HepG2 (cell line): ENCODE data around the gene COQ6. TPM values are rescaled to one million over a fixed set of nuclear protein-coding genes. Genes with fewer than 3 reads are reported as not detected.

ENCODE experiments used
- AKAP8 ChIP-seq: sonication (generic); formaldehyde crosslinking; IDR thresholded peaks from 2 replicates; pipeline ENCODE4 v1.5.1; 2020; ENCODE audit warnings: mild to moderate bottlenecking, missing genetic modification reagents
- ATF1 ChIP-seq: IDR thresholded peaks from 2 replicates; pipeline ENCODE4 v1.6.1; 2016; ENCODE audit warnings: mild to moderate bottlenecking, control low read depth
- CEBPG ChIP-seq: IDR thresholded peaks from 2 replicates; pipeline ENCODE4 v1.6.1; 2016
- CREB1 ChIP-seq, 2 experiments: fragments of 450-650 bp in 1 of 2; IDR thresholded peaks; 2 replicates each; pipeline ENCODE4 v1.6.1; 2016 to 2017; ENCODE audit warnings: control low read depth in 1 of 2, mild to moderate bottlenecking in 1 of 2, missing compliant biosample characterization in 1 of 2, missing genetic modification characterization in 1 of 2
- ELF4 ChIP-seq: sonication (generic); formaldehyde crosslinking; IDR thresholded peaks from 2 replicates; pipeline ENCODE4 v1.5.0; 2020; ENCODE audit warnings: missing genetic modification reagents, mild to moderate bottlenecking, moderate library complexity, borderline replicate concordance
- FOXC1 ChIP-seq: sonication (generic); formaldehyde crosslinking; IDR thresholded peaks from 2 replicates; pipeline ENCODE4 v1.8.0; 2022; ENCODE audit warnings: mild to moderate bottlenecking, missing genetic modification reagents, borderline replicate concordance
- HOXD1 ChIP-seq: sonication (generic); formaldehyde crosslinking; IDR thresholded peaks from 2 replicates; pipeline ENCODE4 v1.5.0; 2020; ENCODE audit warnings: missing genetic modification reagents
- MYC ChIP-seq: sonication (generic); formaldehyde crosslinking; IDR thresholded peaks from 2 replicates; pipeline ENCODE4 v1.9.0; 2021; ENCODE audit warnings: missing genetic modification reagents, borderline replicate concordance
- NFYC ChIP-seq: IDR thresholded peaks from 2 replicates; pipeline ENCODE4 v1.6.1; 2016; ENCODE audit warnings: missing genetic modification reagents, missing compliant biosample characterization
- PHF21A ChIP-seq: sonication (generic); formaldehyde crosslinking; IDR thresholded peaks from 2 replicates; pipeline ENCODE4 v1.5.0; 2020; ENCODE audit warnings: mild to moderate bottlenecking, missing genetic modification reagents
- REL ChIP-seq: sonication (generic); formaldehyde crosslinking; conservative IDR thresholded peaks from 2 replicates; pipeline ENCODE4 v1.8.0; 2022; ENCODE audit warnings: mild to moderate bottlenecking, missing genetic modification reagents, moderate library complexity
- SOX6 ChIP-seq, 2 experiments: fragments of 450-650 bp in 1 of 2; sonication (generic) in 1 of 2; formaldehyde crosslinking in 1 of 2; IDR thresholded peaks; 2 replicates each; pipeline versions ENCODE4 v1.4.0 to v1.6.1; 2017 to 2020; ENCODE audit warnings: antibody characterized with exemption in 1 of 2, mild to moderate bottlenecking in 1 of 2, missing genetic modification reagents in 1 of 2
- TBX2 ChIP-seq: sonication (generic); formaldehyde crosslinking; IDR thresholded peaks from 2 replicates; pipeline ENCODE4 v1.5.0; 2020; ENCODE audit warnings: missing genetic modification reagents, mild to moderate bottlenecking, borderline replicate concordance
- ZKSCAN1 ChIP-seq: fragments of 150-350 bp; IDR thresholded peaks from 2 replicates; pipeline ENCODE4 v1.6.1; 2014; ENCODE audit warnings: low read length
- ZNF546 ChIP-seq: sonication (generic); formaldehyde crosslinking; conservative IDR thresholded peaks from 2 replicates; pipeline ENCODE4 v1.8.1; 2023; ENCODE audit warnings: mild to moderate bottlenecking, missing genetic modification reagents
- ZNF652 ChIP-seq: IDR thresholded peaks from 2 replicates; pipeline ENCODE4 v1.6.1; 2016; ENCODE audit warnings: low read depth, borderline replicate concordance
- ZNF772 ChIP-seq: sonication (generic); formaldehyde crosslinking; IDR thresholded peaks from 2 replicates; pipeline ENCODE4 v1.5.0; 2020; ENCODE audit warnings: mild to moderate bottlenecking, missing genetic modification reagents
- ZNF839 ChIP-seq: sonication (generic); formaldehyde crosslinking; IDR thresholded peaks from 2 replicates; pipeline ENCODE4 v1.4.0; 2020; ENCODE audit warnings: missing genetic modification reagents, mild to moderate bottlenecking, borderline replicate concordance
- ZNF878 ChIP-seq: sonication (generic); formaldehyde crosslinking; IDR thresholded peaks from 2 replicates; pipeline ENCODE4 v1.8.1; 2023; ENCODE audit warnings: mild to moderate bottlenecking, missing genetic modification reagents, moderate library complexity
- polyA plus RNA-seq, 8 experiments: library from polyadenylated mRNA; depleted of rRNA in 3 of 8; stranded (reverse) in 7 of 8; unstranded in 1 of 8; fragments of >200 nt; fragmentation: Illumina TruSeq in 4 of 8; extraction: Trizol in 4 of 8; gene quantifications; 2 replicates each; pipeline versions ENCODE4 v1.2.1 to v1.2.3, GENCODE V29; 2011 to 2016; ENCODE audit warnings: low read depth in 4 of 8, missing spikeins in 1 of 8, mixed read lengths in 1 of 8; ENCODE audit not compliant: insufficient read depth in 1 of 8
- total RNA-seq, 5 experiments: library from RNA; depleted of rRNA; stranded (reverse); fragments of >200 nt; fragmentation: Illumina TruSeq; extraction: Trizol; gene quantifications; 2 replicates each; pipeline ENCODE4 v1.2.3, GENCODE V29; 2016; ENCODE audit warnings: low read depth in 1 of 5
- TF ChIP-seq, protein P1 (sequence below): IDR thresholded peaks from 2 replicates; pipeline ENCODE4 v1.6.1; 2016
- TF ChIP-seq, protein P2 (sequence below): sonication (generic); formaldehyde crosslinking; IDR thresholded peaks from 2 replicates; pipeline ENCODE4 v1.5.0; 2020; ENCODE audit warnings: missing genetic modification reagents, mild to moderate bottlenecking, borderline replicate concordance
- TF ChIP-seq, protein P3 (sequence below): sonication (generic); formaldehyde crosslinking; IDR thresholded peaks from 2 replicates; pipeline ENCODE4 v1.5.1; 2020; ENCODE audit warnings: missing genetic modification reagents, mild to moderate bottlenecking, borderline replicate concordance
- TF ChIP-seq, protein P4 (sequence below): sonication (generic); formaldehyde crosslinking; IDR thresholded peaks from 2 replicates; pipeline ENCODE4 v1.8.0; 2022; ENCODE audit warnings: mild to moderate bottlenecking, missing genetic modification reagents; ENCODE audit not compliant: insufficient replicate concordance

The COQ6 gene
- total and polyA plus RNA-seq, 2 of the 13 experiments (the other 11 are each of a cell fraction or from before 2014, with no cell fraction given): 18.9 to 34.7 TPM

DNA sequence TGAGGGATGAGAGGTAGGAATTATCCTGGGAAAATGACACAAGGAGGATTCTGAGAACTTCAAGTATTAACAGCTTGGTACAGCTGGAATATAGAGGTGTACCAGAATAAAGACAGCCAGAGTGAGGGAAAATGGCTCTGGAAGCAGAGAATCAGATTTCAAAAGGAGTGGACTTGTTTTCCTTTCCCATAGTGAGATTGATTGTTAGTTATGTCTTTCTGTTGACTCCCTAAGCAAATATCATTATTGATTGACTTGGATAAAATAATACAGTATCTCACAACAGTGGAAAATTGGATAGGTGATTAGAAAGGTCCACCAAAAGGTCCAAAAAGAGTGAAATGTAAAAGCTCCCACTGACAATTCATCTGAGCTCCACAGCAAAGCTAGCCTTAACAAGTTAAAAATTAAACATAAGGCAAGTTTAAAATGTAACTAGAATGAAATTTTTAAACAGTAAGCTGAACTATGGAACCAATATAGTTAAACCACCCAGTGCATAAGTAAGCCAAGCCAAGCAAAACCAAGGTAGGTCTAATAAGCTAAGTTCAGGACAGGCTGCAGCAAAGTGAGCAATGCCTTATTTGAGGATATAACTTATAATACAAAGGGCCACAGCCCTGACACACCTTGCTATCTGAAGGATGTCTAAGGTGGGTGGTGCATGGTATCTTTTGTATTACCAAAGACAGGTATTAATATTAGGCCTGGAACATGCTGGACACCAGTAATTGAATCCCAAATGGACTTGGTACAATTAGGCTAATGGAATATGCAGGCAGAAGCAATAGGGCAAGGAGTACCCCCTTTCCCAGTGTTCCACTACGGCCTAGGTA, 47.2 kb downstream of the COQ6 start (continued):
- TF ChIP-seq, protein P1, sequence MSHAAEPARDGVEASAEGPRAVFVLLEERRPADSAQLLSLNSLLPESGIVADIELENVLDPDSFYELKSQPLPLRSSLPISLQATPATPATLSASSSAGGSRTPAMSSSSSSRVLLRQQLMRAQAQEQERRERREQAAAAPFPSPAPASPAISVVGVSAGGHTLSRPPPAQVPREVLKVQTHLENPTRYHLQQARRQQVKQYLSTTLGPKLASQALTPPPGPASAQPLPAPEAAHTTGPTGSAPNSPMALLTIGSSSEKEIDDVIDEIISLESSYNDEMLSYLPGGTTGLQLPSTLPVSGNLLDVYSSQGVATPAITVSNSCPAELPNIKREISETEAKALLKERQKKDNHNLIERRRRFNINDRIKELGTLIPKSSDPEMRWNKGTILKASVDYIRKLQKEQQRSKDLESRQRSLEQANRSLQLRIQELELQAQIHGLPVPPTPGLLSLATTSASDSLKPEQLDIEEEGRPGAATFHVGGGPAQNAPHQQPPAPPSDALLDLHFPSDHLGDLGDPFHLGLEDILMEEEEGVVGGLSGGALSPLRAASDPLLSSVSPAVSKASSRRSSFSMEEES (CRISPR knock-in tag): peak; percentile 16; the same call in 1 of the 2 replicates
- TF ChIP-seq ELF4 (CRISPR knock-in tag) (no peak), ZKSCAN1 (no peak), ZNF878 (0 out of 2 replicates have a peak, but pooled peaks have one; percentile 21), PHF21A (CRISPR knock-in tag) (0 out of 2 replicates have a peak, but pooled peaks have one; percentile 47), AKAP8 (CRISPR knock-in tag) (no peak), SOX6 (IDR thresholded peaks at IDR 0.05) (no peak), SOX6 (CRISPR knock-in tag; IDR thresholded peaks at IDR 0.05) (peak; percentile 62), CREB1 (IDR thresholded peaks at IDR 0.05) (no peak), CREB1 (CRISPR knock-in tag; IDR thresholded peaks at IDR 0.05) (peak; percentile 59), REL (CRISPR knock-in tag) (0 out of 2 replicates have a peak, but pooled peaks have one; percentile 61), ZNF546 (CRISPR knock-in tag) (no peak), ATF1 (CRISPR knock-in tag) (peak; percentile 48; the same call in 1 of the 2 replicates), ZNF839 (CRISPR knock-in tag) (no peak), ZNF652 (peak; percentile 69; the same call in 1 of the 2 replicates), TBX2 (CRISPR knock-in tag) (0 out of 2 replicates have a peak, but pooled peaks have one; percentile 31), CEBPG (CRISPR knock-in tag) (0 out of 2 replicates have a peak, but pooled peaks have one; percentile 9), NFYC (CRISPR knock-in tag) (no peak), MYC (no peak), HOXD1 (CRISPR knock-in tag) (peak; percentile 11), FOXC1 (CRISPR knock-in tag) (no peak), ZNF772 (CRISPR knock-in tag) (0 out of 2 replicates have a peak, but pooled peaks have one; percentile 26)
- TF ChIP-seq, protein P2, sequence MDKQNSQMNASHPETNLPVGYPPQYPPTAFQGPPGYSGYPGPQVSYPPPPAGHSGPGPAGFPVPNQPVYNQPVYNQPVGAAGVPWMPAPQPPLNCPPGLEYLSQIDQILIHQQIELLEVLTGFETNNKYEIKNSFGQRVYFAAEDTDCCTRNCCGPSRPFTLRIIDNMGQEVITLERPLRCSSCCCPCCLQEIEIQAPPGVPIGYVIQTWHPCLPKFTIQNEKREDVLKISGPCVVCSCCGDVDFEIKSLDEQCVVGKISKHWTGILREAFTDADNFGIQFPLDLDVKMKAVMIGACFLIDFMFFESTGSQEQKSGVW (CRISPR knock-in tag): no peak
- TF ChIP-seq, protein P3, sequence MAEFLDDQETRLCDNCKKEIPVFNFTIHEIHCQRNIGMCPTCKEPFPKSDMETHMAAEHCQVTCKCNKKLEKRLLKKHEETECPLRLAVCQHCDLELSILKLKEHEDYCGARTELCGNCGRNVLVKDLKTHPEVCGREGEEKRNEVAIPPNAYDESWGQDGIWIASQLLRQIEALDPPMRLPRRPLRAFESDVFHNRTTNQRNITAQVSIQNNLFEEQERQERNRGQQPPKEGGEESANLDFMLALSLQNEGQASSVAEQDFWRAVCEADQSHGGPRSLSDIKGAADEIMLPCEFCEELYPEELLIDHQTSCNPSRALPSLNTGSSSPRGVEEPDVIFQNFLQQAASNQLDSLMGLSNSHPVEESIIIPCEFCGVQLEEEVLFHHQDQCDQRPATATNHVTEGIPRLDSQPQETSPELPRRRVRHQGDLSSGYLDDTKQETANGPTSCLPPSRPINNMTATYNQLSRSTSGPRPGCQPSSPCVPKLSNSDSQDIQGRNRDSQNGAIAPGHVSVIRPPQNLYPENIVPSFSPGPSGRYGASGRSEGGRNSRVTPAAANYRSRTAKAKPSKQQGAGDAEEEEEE (CRISPR knock-in tag): no peak
- TF ChIP-seq, protein P4, sequence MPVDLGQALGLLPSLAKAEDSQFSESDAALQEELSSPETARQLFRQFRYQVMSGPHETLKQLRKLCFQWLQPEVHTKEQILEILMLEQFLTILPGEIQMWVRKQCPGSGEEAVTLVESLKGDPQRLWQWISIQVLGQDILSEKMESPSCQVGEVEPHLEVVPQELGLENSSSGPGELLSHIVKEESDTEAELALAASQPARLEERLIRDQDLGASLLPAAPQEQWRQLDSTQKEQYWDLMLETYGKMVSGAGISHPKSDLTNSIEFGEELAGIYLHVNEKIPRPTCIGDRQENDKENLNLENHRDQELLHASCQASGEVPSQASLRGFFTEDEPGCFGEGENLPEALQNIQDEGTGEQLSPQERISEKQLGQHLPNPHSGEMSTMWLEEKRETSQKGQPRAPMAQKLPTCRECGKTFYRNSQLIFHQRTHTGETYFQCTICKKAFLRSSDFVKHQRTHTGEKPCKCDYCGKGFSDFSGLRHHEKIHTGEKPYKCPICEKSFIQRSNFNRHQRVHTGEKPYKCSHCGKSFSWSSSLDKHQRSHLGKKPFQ (CRISPR knock-in tag): peak; percentile 76
